Psoas muscle (tissue), 8 donors: ENCODE data around the gene KCNMA1. TPM values are rescaled to one million over a fixed set of nuclear protein-coding genes. Genes with fewer than 3 reads are reported as not detected.
A peak's percentile ranks its signal among the peaks of the same experiment; 100 is the strongest.

Experiments used
- ATAC-seq, 4 donors: fragments of 200-7000 bp; cut with Tn5 transposase; one replicate each; pipeline ENCODE4 v1.9.1; 2020; ENCODE audit warnings: moderate library complexity in 3 of 4, mild to moderate bottlenecking in 2 of 4
- DNase-seq, 2 donors: peaks; one replicate each; pipeline ENCODE4 v3.0.0-alpha.2; 2020
- H3K27ac ChIP-seq: fragments of 200-600 bp; one replicate; pipeline ENCODE4 v1.8.0; 2022
- H3K27me3 ChIP-seq, 3 donors: fragments of 200-600 bp in 1 of 3; one replicate each; pipeline versions ENCODE4 v1.6.1 to v1.8.0; 2013 to 2022; ENCODE audit warnings: low read length in 2 of 3, mild to moderate bottlenecking in 2 of 3, moderate library complexity in 1 of 3; ENCODE audit not compliant: insufficient read depth in 3 of 3
- H3K36me3 ChIP-seq, 2 donors: fragments of 200-600 bp in 1 of 2; one replicate each; pipeline versions ENCODE4 v1.6.1 to v1.8.0; 2013 to 2022; ENCODE audit warnings: low read depth in 1 of 2, mild to moderate bottlenecking in 1 of 2, moderate library complexity in 1 of 2; ENCODE audit not compliant: insufficient read depth in 1 of 2
- H3K4me1 ChIP-seq: fragments of 200-600 bp; one replicate; pipeline ENCODE4 v1.8.0; 2022
- H3K4me3 ChIP-seq: fragments of 200-600 bp; one replicate; pipeline ENCODE4 v1.8.0; 2022; ENCODE audit warnings: mild to moderate bottlenecking
- H3K9me3 ChIP-seq: fragments of 200-600 bp; one replicate; pipeline ENCODE4 v1.8.0; 2022
- CTCF ChIP-seq: fragments of 200-600 bp; IDR thresholded peaks from one replicate; pipeline ENCODE4 v1.8.0; 2022; ENCODE audit warnings: antibody characterized with exemption
- WGBS, 3 donors: extraction: QIAGEN DNeasy Blood & Tissue Kit; methylation state at CpG; one replicate each; pipeline versions ENCODE4 v1.1.6 to v1.1.7; 2013; 5-methylcytosine and 5-hydroxymethylcytosine counted together
- intact Hi-C, 2 donors: fragments of 100-400 bp; cut with DNase I; formaldehyde crosslinking; loops; one replicate each; pipeline versions ENCODE4 v1.11.0 to v1.14.2; 2022
- polyA plus RNA-seq, 3 donors: library from polyadenylated mRNA; stranded (reverse); fragments of 200-250 nt; gene quantifications; one replicate each; pipeline ENCODE4 v1.2.3, GENCODE V29; 2013
- total RNA-seq, 4 donors: library from RNA; stranded (reverse); fragmentation: NEBNext Ultra II Directional in 2 of 4; extraction: Animal tissue kit (Norgen Biotek cat#: 25700) in 2 of 4; gene quantifications; one replicate each; pipeline versions ENCODE4 v1.2.1 to v1.2.4, GENCODE V29; 2021 to 2023
- donor health status: healthy with polysubstance abuse.
- donor health status: DM: no; HTN: no; CAD: no; lungs with moderate emphysema.
- donor health status: Bipolar disorder and iron deficiency.
- donor health status: healthy.
- donor health status: DM: yes; HTN: yes; CAD: no.
- donor health status: DM: no; HTN: no; CAD: no.
- donor health status: DM: no; HTN: no; CAD: no.
- donor health status: DM: yes; HTN: yes; CAD: no.

Gene KCNMA1
- total and polyA plus RNA-seq, 7 donors: 7.9 to 53.0 (median 41.9) TPM

DNA sequence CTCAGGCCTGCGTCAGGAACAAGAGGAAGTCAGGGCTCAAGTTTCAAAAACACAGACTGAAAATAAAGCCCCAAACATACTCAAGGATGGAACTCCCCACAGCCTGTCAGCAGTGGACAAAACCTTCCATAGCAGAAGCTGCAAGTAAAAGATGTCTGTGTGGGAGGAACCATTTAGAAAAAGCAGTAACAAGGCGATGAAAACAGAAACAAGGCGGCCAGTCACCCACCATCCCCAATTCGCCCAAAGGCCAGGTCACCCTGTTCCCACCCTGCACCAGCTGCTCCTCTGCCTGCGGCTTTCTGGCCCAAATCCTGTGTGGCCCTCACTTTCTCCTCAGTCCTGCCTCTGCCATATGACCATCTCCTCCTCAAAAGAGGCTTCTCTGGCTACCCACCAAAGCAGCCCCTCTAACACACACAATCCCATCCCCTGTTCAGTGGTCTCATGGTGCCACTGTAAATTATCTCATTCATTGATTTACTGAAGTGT, 27.8 kb downstream of the KCNMA1 start:
- peaks cover 15% of the 10 kb centered on the region for H3K4me1 ChIP-seq
- TF ChIP-seq CTCF: no peak
- H3K4me3 ChIP-seq: no peak overlapping the region
- DNase-seq (no peak), ATAC-seq (peak; percentile 30 to 82 (median 49))
- H3K36me3 ChIP-seq: no peaks in the 10 kb centered on the region
- intact Hi-C loops: no loop called here
- peak overlapping the region; percentile 25 for H3K27ac ChIP-seq
- H3K9me3 ChIP-seq: no peaks in the 10 kb centered on the region
- 34 to 55% (median 38%) methylated on average over 5 of the region's 5 CpGs for WGBS, 3 donors
- H3K27me3 ChIP-seq: no peaks in the 10 kb centered on the region

DNA sequence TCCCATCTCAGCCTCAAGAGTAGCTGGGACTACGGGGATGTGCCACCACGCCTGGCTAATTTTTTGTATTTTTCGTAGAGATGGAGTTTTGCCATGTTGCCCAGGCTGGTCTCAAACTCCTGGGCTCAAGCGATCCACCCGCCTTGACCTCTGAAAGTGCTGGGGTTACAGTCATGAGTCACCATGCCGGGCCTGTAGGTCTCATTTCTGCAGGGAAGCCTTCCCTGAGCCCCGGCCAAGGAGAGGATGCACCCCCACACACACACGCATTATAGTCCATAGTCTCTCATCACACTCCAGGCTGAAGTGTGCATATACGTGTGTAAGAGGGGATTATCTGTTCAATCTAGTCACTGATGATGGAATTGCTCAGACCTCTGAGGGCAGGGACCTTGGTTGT, 29.3 kb downstream of the KCNMA1 start:
- Histone ChIP-seq H3K27ac (no peak overlapping the region), H3K27me3 (no peaks in the 10 kb centered on the region), H3K4me1 (peaks cover 23% of the 10 kb centered on the region), H3K36me3 (no peaks in the 10 kb centered on the region), H3K9me3 (no peaks in the 10 kb centered on the region), H3K4me3 (no peak overlapping the region)
- DNase-seq (no peak), ATAC-seq (no peak)
- no peak for TF ChIP-seq CTCF
- WGBS, 3 donors: 85 to 90% (median 88%) methylated on average over 9 of the region's 9 CpGs
- intact Hi-C loops: no loop called here

- H3K9me3 ChIP-seq: no peaks in the 10 kb centered on the region
- no peak for TF ChIP-seq CTCF
- 81 to 84% (median 84%) methylated on average over 2 of the region's 2 CpGs for WGBS, 3 donors
- ATAC-seq: no peak
- H3K4me1 ChIP-seq: peaks cover 39% of the 10 kb centered on the region
- H3K36me3 ChIP-seq: no peaks in the 10 kb centered on the region
- no peak overlapping the region for H3K27ac ChIP-seq
- intact Hi-C loops: no loop called here
- no peaks in the 10 kb centered on the region for H3K27me3 ChIP-seq
- no peak overlapping the region for H3K4me3 ChIP-seq
- DNase-seq: no peak
Observed at GRCh38 chr10:77606751-77607150, 30.9 kb downstream of the KCNMA1 start.

GRCh38 chr10:77605466-77605865, 32.1 kb downstream of the KCNMA1 start:
- ATAC-seq (no peak), DNase-seq (no peak)
- no peak overlapping the region for H3K27ac ChIP-seq
- no peaks in the 10 kb centered on the region for H3K9me3 ChIP-seq
- peaks cover 42% of the 10 kb centered on the region for H3K4me1 ChIP-seq
- no peaks in the 10 kb centered on the region for H3K36me3 ChIP-seq
- no peak overlapping the region for H3K4me3 ChIP-seq
- 67 to 74% (median 70%) methylated on average over 4 of the region's 4 CpGs for WGBS, 3 donors
- no peaks in the 10 kb centered on the region for H3K27me3 ChIP-seq
- intact Hi-C loops: no loop called here
- no peak for TF ChIP-seq CTCF

GRCh38 chr10:77604941-77605351, 32.7 kb downstream of the KCNMA1 start:
- 78 to 89% (median 86%) methylated on average over 6 of the region's 6 CpGs for WGBS, 3 donors
- intact Hi-C loops: no loop called here
- H3K27me3 ChIP-seq: no peaks in the 10 kb centered on the region
- no peaks in the 10 kb centered on the region for H3K9me3 ChIP-seq
- no peak overlapping the region for H3K4me3 ChIP-seq
- no peak overlapping the region for H3K27ac ChIP-seq
- no peaks in the 10 kb centered on the region for H3K36me3 ChIP-seq
- no peak for DNase-seq
- ATAC-seq: no peak
- H3K4me1 ChIP-seq: peaks cover 37% of the 10 kb centered on the region
- TF ChIP-seq CTCF: no peak
